ENCODE results near the gene SIK2.

SIK2 gene

GRCh38 chr11:111727431-111727830 is 125.2 kb downstream of the SIK2 start:
- no peak overlapping the region for H3K4me3 ChIP-seq (ENCODE audit: low read depth, low read length)
- TF ChIP-seq CTCF (IDR thresholded peaks at IDR 0.05; ENCODE audit: borderline replicate concordance, insufficient read depth, low read depth, low read length), result no peak

- no peak overlapping the region for H3K4me3 ChIP-seq (ENCODE audit: low read depth, low read length)
- no peak for TF ChIP-seq CTCF (IDR thresholded peaks at IDR 0.05; ENCODE audit: borderline replicate concordance, insufficient read depth, low read depth, low read length)
Observed at GRCh38 chr11:111729071-111729830, 127.0 kb downstream of the SIK2 start.

- TF ChIP-seq CTCF (IDR thresholded peaks at IDR 0.05; ENCODE audit: borderline replicate concordance, insufficient read depth, low read depth, low read length), result no peak
- H3K4me3 ChIP-seq (ENCODE audit: low read depth, low read length), result no peak overlapping the region
Observed at GRCh38 chr11:111729831-111730311, 127.6 kb downstream of the SIK2 start.

GRCh38 chr11:111730871-111731591 is 128.8 kb downstream of the SIK2 start:
- no peak overlapping the region for H3K4me3 ChIP-seq (ENCODE audit: low read depth, low read length)
- no peak for TF ChIP-seq CTCF (IDR thresholded peaks at IDR 0.05; ENCODE audit: borderline replicate concordance, insufficient read depth, low read depth, low read length)

GRCh38 chr11:111731821-111732220 is 129.6 kb downstream of the SIK2 start:
- H3K4me3 ChIP-seq (ENCODE audit: low read depth, low read length), result no peak overlapping the region
- no peak for TF ChIP-seq CTCF (IDR thresholded peaks at IDR 0.05; ENCODE audit: borderline replicate concordance, insufficient read depth, low read depth, low read length)

GRCh38 chr11:111733016-111733415 is 130.8 kb downstream of the SIK2 start:
- TF ChIP-seq CTCF (IDR thresholded peaks at IDR 0.05; ENCODE audit: borderline replicate concordance, insufficient read depth, low read depth, low read length), result no peak
- no peak overlapping the region for H3K4me3 ChIP-seq (ENCODE audit: low read depth, low read length)
